Body of pancreas (tissue), 4 donors: ENCODE results near the gene HECW1.

Source experiments
- CTCF ChIP-seq, 7 experiments: fragments of 450-650 bp in 4 of 7; fragments of 200-600 bp in 3 of 7; sonication (generic) in 3 of 7; IDR thresholded peaks; one replicate each; pipeline ENCODE4 v1.5.1; 2016 to 2019; ENCODE audit warnings: antibody characterized with exemption in 7 of 7
- POLR2A ChIP-seq, 3 donors: fragments of 450-650 bp; IDR thresholded peaks; one replicate each; pipeline ENCODE4 v1.6.1; 2016; ENCODE audit warnings: antibody characterized with exemption in 3 of 3, mild to moderate bottlenecking in 2 of 3

GRCh38 chr7:43302773-43303460 lies 190.5 kb downstream of the HECW1 start:
- TF ChIP-seq CTCF (IDR thresholded peaks at IDR 0.05) (no peak), POLR2A (IDR thresholded peaks at IDR 0.05) (no peak)
